ENCODE data around the gene C1QTNF6. TPM values are rescaled to one million over a fixed set of nuclear protein-coding genes. Genes with fewer than 3 reads are reported as not detected.

The C1QTNF6 gene
- total and polyA plus RNA-seq, 10 of the 15 experiments (the other 5 are each of a cell fraction or from before 2014, with no cell fraction given) = 0.16 to 4.1 (median 1.3) TPM

GRCh38 chr22:37230673-37231405 lies 42.8 kb upstream of the C1QTNF6 start (continued):
- TF ChIP-seq USF2 (IDR thresholded peaks at IDR 0.05; ENCODE audit: borderline replicate concordance, low read depth, low read length) = no peak
- no peak for TF ChIP-seq TAF1 (IDR thresholded peaks at IDR 0.05; ENCODE audit: borderline replicate concordance, low read depth, low read length)
- TF ChIP-seq STAT3 (IDR thresholded peaks at IDR 0.05; ENCODE audit: low read depth, low read length) = no peak
- TF ChIP-seq IKZF1 (conservative IDR thresholded peaks at IDR 0.05) = peak; percentile 63
- no peak for TF ChIP-seq NFYB (IDR thresholded peaks at IDR 0.05; ENCODE audit: insufficient read depth, low read depth, low read length)
- no peak for TF ChIP-seq BMI1 (IDR thresholded peaks at IDR 0.05; ENCODE audit: borderline replicate concordance)
- no peak for TF ChIP-seq ZBTB11 (CRISPR knock-in tag; IDR thresholded peaks at IDR 0.05)
- TF ChIP-seq ATF2 (IDR thresholded peaks at IDR 0.05; ENCODE audit: low read length) = no peak; the same call in 1 of the 2 replicates
- no peak for TF ChIP-seq BCL3 (IDR thresholded peaks at IDR 0.05; ENCODE audit: borderline replicate concordance, insufficient read depth, low read depth, low read length, poor library complexity, severe bottlenecking)
- TF ChIP-seq MEF2B (IDR thresholded peaks at IDR 0.05; ENCODE audit: partially characterized antibody, poor library complexity, severe bottlenecking) = peak; percentile 73
- peak in 1 of 2 experiments; percentile 21; a peak in 1 of 3 replicates for TF ChIP-seq EGR1 (IDR thresholded peaks at IDR 0.05; ENCODE audit: borderline replicate concordance in 1 of 2, low read depth in 2 of 2, low read length in 2 of 2)
- no peak for TF ChIP-seq CEBPZ (IDR thresholded peaks at IDR 0.05; ENCODE audit: low read depth, low read length)
- no peak for TF ChIP-seq NR2C2 (IDR thresholded peaks at IDR 0.05; ENCODE audit: borderline replicate concordance, control insufficient read depth, insufficient read length, low read depth)
- TF ChIP-seq CBX3 (IDR thresholded peaks at IDR 0.05; ENCODE audit: borderline replicate concordance, low read depth) = no peak
- no peak for TF ChIP-seq HSF1 (IDR thresholded peaks at IDR 0.05; ENCODE audit: low read depth, low read length)

Measured in GM12878 (cell line).